HuH-7.5 (cell line): ENCODE measurements around the gene ESM1.

Experiments
- DNase-seq: peaks from one replicate; pipeline ENCODE4 v3.0.0; 2011; ENCODE audit warnings: low spot score

ESM1 gene

DNA sequence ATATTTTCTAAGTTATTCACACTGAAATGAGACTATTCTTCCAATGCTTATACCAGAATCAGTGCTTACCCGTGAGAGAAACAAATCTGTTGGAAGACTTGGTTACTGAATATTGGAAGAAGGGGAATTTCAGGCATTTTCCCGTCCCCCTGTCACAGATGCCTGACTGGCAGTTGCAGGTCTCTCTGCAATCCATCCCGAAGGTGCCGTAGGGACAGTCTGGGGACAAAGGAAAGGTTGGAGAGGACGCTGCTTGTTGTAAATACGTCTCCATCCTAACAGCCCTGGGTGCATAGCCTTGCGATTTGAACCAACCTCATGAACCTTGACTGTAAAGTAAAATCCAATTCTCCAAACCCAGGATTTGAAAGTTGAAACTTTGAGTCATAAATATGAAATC is 3.5 kb downstream of the ESM1 start:
- no peak for DNase-seq

DNA sequence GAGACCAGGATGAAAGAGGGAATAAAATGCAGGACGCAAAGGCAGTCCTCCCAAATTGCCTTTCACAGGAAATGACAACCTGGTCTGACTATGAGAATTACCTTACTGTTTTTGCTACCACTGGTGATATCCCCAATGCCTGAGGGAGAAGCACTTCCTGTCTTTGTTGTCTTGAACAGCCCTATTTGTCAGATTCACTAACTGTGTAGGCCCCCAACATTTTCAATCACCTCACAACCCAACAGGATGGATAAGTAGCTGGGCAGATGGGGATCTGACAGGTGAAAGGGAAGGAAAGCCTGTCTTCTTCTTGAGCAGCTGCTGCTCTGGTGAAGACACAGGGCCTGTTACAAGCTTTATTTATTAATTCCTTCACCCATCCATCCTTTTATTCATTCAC is 9.7 kb downstream of the ESM1 start:
- DNase-seq = no peak

DNA sequence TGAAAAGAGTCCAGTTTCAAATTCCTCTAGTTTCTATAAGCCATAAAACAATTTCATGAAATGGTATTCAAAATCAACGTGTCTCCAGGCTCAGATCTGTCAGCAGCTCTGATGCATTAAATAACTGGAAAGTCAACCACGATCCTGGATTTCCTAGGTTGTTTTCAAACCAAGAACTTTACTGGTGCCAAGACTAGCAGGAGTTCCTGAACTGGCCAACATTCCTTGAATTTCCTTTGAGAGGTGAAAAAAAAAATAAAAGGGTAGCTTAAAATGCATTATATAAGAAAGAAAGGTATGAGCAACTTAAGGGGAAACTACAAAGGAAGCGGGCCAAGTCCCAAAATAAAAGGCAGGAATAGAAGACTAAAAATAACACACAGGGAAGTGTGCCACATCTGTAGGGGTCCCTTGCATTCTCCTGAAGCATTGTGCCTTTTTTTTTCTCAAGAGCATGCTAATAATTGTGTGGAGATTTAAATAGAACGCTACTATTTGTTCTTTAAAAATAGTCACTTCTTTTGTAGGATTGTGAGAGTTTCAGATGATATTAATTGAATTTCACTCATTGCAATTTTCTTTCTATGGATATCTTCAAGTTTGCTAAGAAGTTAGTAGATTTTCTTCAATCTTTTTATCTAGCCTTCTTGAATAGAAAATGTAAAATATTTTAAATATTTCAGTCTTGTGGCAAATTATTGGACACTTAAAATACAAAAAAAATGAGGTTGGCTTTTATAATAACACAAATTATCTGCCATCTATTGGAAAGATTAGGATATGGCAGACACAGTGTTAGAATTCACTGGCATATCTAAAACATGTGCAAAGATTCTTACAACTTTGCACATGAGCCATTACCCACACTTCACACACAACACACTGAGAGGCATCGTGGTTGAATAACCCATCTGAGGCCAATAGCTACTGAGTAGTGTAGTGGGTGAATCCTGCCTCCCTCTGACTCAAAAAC is 15.3 kb downstream of the ESM1 start:
- DNase-seq = no peak

DNA sequence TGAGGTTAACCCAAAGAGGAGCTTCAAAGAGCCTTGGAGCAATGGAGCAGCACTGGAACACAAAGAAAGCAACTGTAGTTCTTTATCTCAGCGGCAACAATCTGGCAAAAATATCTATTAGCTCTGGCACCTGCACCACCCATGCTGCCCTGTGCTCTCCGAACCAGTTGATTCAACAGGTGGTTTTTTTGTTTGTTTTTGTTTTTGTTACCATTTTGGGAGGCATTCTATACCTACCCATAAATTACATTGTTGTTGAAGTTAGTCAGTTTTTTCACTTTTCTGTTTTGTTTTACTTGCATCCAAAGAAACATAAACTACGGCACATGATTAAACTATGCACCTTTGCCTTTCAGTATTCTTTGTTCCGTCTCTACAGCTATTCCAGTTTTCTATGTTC is 16.2 kb downstream of the ESM1 start:
- DNase-seq = no peak

DNA sequence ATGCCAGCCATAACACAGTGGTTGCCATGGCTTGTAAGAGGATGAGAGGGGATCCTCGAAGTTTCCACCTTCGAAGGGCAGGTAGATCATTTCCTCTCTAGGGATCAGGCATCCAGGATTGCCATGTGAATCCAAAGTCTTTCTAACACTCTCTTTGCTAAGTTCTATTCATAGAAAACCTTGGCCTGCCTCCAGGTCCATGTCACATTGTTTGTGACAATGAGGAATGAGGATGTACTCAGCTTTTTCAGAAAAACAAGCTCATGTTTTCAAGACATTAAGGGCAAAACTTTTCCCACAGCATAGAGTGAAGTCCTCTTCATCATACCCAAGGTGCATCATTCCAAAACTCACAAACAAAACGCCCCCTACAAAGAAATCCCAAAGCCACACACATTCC is 19.6 kb downstream of the ESM1 start:
- no peak for DNase-seq

DNA sequence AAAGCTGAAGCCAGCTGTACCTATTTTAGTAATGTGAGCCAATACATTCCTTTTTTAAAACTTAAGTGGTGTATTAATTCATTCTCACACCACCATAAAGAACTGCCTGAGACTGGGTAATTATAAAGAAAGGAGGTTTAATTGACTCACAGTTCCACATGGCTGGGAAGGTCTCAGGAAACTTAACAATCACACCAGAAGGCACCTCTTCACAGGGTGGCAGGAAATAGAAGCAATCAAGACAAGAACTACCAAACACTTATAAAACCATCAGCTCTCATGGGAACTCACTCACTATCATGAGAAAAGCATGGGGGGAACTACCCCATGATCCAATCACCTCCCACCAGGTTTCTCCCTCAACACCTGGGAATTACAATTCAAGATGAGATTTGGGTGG is 21.0 kb downstream of the ESM1 start:
- DNase-seq = no peak

DNA sequence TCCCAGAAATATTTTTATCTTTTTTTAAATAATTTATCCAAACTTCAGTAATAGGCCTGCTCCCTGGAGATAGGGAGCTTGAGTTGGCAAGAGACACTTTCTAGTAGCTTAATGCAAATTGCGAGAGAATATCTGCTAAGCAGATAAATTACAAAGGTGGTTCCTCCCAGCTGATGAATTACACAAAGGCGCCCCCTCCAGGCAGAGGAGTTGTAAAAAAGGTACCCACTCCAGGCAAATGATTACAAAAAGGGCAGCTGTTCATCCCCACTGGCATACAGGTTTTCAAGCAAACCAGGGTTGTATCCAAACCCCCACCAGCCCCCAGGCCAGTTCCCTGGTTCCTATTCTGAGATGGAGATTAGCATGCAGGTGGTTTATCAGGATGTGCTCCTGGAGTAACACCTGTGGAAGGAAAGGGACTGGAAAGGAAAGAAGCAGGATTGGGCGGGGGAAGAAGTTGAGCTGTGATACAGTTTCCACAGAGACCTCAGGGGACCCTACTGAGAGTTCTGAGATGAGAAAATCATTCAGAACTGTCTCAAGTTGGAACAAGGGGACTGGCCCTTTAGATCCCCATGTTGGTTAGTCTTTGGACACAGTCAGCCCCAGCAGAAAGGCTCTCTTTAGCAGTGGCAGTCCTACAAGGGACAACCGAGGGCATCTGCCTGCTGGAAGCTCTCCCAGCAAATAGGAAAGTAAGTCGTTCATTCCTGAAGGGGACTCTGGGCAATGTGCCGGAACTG is 25.5 kb downstream of the ESM1 start:
- DNase-seq = no peak

DNA sequence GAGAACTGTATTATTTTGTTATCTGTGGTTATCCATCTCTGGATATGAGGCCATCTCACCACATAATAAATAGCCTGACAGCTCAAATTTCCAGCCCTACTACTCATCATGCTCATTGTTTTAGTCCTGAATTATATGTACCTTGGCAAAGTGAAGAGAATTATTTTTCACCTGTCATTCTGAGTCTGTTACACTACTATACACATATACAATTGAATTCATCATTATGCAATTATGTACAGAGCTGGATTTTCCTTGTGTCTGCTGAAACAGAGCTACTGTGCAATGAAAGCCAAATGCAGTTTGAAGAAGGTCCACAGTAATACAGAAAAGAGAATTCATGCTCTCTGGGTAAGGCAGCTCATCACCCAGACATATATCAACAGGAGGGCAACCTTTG is 28.5 kb downstream of the ESM1 start:
- DNase-seq = no peak

DNA sequence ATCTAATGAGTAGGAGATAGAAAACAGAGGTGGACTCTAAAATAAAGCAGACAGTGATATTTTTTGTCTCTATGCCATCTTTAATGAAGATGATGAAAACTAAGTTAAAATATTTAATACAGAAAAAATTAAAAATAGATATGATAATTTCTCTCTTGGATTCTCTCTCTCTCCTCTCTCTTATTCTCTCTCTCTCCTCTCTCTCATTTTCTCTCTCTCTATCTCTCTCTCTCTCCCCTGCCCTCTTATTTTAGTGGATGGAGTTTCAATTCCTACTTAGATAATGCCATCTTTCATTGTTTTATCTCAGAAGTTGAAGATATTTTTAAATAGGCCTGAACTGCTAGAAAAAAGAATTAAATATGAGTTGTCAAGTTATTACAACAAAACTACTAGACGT is 38.2 kb downstream of the ESM1 start:
- DNase-seq = no peak

DNA sequence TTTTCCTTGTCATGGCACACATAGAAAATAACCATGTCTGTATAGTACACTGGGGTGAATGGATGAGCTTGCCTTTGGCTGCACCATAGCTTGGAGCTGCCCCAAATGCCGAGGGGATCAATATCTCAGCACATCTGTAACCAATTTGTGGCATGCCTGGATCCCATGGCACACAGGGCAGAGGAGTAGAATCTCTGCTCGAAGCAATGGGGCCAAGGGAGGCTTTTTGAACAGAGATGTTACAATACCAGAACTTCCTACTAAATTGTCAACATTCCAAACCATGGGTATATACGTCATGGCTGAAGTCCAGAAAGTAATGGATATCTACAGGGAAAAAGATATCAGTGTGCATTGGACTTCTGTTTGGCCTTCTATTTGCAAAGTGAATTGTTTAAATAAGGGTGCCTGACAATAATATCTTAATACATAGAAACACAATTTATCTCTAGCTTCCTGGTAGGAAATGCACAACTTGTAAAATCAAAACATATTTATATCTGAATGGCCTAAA is 39.0 kb downstream of the ESM1 start:
- no peak for DNase-seq

DNA sequence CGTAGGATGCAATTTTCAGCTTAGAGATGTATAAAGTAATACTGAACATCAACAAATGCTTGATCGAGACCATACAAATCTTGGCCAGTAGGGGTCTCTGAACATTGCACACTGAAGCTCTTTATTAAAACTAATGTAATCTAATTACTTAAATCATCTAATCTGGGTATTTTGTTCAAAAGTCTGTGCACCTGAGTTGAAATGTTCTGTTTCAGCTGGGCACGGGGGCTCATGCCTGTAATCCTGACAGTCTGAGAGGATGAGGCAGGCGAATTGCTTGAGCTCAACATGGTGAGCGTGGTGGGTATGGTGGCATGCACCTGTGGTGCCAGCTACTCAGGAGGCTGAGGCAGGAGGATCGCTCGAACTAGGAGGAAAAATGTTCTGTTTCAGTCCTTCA is 41.0 kb downstream of the ESM1 start:
- DNase-seq = no peak

DNA sequence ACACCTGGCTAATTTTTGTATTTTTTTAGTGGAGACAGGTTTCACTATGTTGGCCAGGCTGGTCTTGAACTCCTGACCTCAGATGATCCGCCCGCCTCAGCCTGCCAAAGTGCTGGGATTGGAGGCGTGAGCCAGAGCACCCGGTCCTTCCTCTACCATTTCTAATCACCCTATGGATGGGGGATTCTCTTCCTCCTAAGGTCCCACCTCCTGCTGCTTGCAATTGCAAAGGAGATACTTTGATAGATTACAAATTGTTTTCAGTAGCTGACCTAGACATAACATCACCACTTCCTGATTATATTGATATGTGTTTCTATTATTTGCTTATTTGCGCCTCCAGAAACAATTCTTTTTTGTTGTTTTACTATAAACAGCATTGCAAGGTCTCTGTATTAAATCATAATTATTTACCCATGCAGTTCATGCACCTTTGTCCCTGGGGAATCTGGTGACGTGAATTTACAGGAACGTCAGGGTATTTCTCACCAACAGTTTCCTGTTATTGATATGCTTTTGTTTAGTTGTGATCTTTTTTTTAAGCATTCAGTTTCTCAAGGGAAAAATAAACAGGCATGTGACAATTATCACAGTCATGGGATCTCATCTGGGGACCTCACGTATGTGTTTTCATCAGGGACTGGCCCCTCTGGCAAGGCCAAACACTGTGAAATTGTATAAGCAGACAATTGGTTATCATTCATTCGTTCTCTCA is 43.2 kb downstream of the ESM1 start:
- DNase-seq = no peak

DNA sequence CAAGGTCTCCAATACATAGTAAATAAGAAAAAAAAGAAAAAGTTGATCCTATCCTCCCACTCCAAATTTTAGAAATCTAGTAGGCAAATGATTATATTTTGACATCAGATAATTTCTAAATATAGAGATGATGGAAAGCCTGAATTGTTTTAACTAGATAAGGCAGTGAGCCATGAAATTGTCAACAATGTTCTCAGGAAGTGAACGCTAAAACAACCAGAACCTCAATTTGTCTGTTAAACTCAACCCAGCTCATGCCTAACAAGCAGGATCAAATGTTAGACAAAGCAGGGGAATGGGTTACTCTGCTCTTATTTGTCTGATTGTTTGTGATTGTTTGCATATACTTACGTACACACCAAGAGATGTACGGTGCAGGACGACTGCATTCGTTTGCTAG is 49.2 kb downstream of the ESM1 start:
- no peak for DNase-seq

DNA sequence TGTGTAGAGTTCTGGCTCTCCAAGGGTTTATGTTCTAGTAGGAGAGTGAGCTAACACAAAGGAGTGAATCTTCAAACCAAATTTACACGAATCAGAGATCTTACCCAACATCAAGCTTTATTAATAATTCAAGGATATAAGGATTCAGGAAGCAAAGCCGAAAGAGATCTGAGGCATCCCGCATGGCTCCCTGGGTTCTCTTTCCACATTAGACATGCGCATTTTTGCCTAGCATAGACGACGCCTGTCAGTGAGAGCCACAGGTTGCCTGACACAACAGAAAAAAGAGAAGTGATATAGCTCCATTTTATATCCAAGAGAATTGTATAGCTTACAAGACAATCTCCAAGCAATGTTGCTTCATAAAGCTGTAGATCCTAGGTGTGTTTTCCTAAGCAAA is 52.6 kb downstream of the ESM1 start:
- no peak for DNase-seq

DNA sequence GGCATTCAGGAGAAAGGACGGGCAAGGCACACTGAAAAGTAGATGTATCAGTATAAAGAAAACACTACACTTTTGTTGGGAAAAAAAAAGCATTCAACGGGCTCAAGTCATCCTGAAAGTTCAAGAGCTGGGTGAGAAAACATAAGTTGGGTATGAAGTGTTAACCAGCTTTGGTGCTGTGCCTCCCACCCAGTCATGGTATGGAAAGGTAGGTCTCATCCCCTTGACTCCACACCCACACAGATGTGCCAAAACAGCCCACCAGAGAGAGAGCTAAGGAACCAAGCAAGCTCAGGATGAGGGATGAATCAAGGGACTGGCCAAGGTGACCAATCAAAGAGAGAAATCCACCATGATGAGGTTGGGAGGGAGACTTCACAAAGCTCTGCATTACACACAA is 54.7 kb downstream of the ESM1 start:
- no peak for DNase-seq
